Measurements from ENCODE around the gene REPS2. TPM values are rescaled to one million over a fixed set of nuclear protein-coding genes. Genes with fewer than 3 reads are reported as not detected.

Gene REPS2
- total RNA-seq, 2 donors from 2014 or later: 15.8 to 19.7 TPM

- no peaks in the 10 kb centered on the region for H3K36me3 ChIP-seq (replicated peaks in 1 of 2; ENCODE audit: insufficient read depth in 1 of 2, low read depth in 2 of 2)
- H3K27ac ChIP-seq: no peak overlapping the region
- intact Hi-C loops (cut with DNase I): no loop called here
- H3K4me3 ChIP-seq: no peak overlapping the region
- DNase-seq (no peak), ATAC-seq (no peak)
- H3K4me1 ChIP-seq: peaks cover 28% of the 10 kb centered on the region
- no peak for TF ChIP-seq POLR2A (IDR thresholded peaks at IDR 0.05)
- TF ChIP-seq CTCF (IDR thresholded peaks at IDR 0.05): no peak
- H3K27me3 ChIP-seq: no peaks in the 10 kb centered on the region
- H3K9me3 ChIP-seq: no peaks in the 10 kb centered on the region
- 22 to 35% methylated on average over 1 to 2 of the region's 2 CpGs for WGBS, 2 donors
Observed at GRCh38 chrX:16992951-16993350, 46.5 kb downstream of the REPS2 start.

- Histone ChIP-seq H3K4me1 (peaks cover 28% of the 10 kb centered on the region), H3K4me3 (no peak overlapping the region), H3K27ac (no peak overlapping the region), H3K9me3 (no peaks in the 10 kb centered on the region), H3K36me3 (replicated peaks in 1 of 2; ENCODE audit: insufficient read depth in 1 of 2, low read depth in 2 of 2) (no peaks in the 10 kb centered on the region), H3K27me3 (no peaks in the 10 kb centered on the region)
- intact Hi-C loops (cut with DNase I): no loop called here
- DNase-seq (no peak), ATAC-seq (no peak)
- WGBS, 2 donors: 80 to 83% methylated on average over 4 of the region's 4 CpGs
- TF ChIP-seq POLR2A (IDR thresholded peaks at IDR 0.05) (no peak), CTCF (IDR thresholded peaks at IDR 0.05) (no peak)
Observed at GRCh38 chrX:16993791-16994318, 47.4 kb downstream of the REPS2 start.

- intact Hi-C loops (cut with DNase I): no loop called here
Observed at GRCh38 chrX:16994736-16995135, 48.3 kb downstream of the REPS2 start.

GRCh38 chrX:16997313-16997712 lies 50.9 kb downstream of the REPS2 start:
- Histone ChIP-seq H3K27ac (peak overlapping the region in 2 of 4 donors; percentile 25 to 29), H3K4me1 (peaks cover 28% of the 10 kb centered on the region), H3K36me3 (replicated peaks in 1 of 2; ENCODE audit: insufficient read depth in 1 of 2, low read depth in 2 of 2) (no peaks in the 10 kb centered on the region), H3K4me3 (no peak overlapping the region), H3K9me3 (no peaks in the 10 kb centered on the region), H3K27me3 (no peaks in the 10 kb centered on the region)
- WGBS, 2 donors: 9 to 24% methylated on average over 2 of the region's 2 CpGs
- peak in 2 of 4 donors; percentile 26 to 29 for DNase-seq
- intact Hi-C loops (cut with DNase I): no loop called here
- no peak for TF ChIP-seq POLR2A (IDR thresholded peaks at IDR 0.05)
- no peak for TF ChIP-seq CTCF (IDR thresholded peaks at IDR 0.05)
- no peak for ATAC-seq

More at GRCh38 chrX:16994736-16995135, 48.3 kb downstream of the REPS2 start:
- no peaks in the 10 kb centered on the region for H3K27me3 ChIP-seq
- no peak overlapping the region for H3K27ac ChIP-seq
- no peaks in the 10 kb centered on the region for H3K9me3 ChIP-seq
- TF ChIP-seq POLR2A (IDR thresholded peaks at IDR 0.05) (no peak), CTCF (IDR thresholded peaks at IDR 0.05) (no peak)
- H3K4me3 ChIP-seq: no peak overlapping the region
- 57 to 70% methylated on average over 2 of the region's 2 CpGs for WGBS, 2 donors
- ATAC-seq: no peak
- no peak for DNase-seq
- H3K36me3 ChIP-seq (replicated peaks in 1 of 2; ENCODE audit: insufficient read depth in 1 of 2, low read depth in 2 of 2): no peaks in the 10 kb centered on the region
- H3K4me1 ChIP-seq: peaks cover 28% of the 10 kb centered on the region

GRCh38 chrX:16999275-16999674 lies 52.8 kb downstream of the REPS2 start:
- TF ChIP-seq CTCF (IDR thresholded peaks at IDR 0.05) (no peak), POLR2A (IDR thresholded peaks at IDR 0.05) (no peak)
- Histone ChIP-seq H3K4me1 (peaks cover 22% of the 10 kb centered on the region), H3K27ac (no peak overlapping the region), H3K27me3 (no peaks in the 10 kb centered on the region), H3K9me3 (no peaks in the 10 kb centered on the region), H3K36me3 (replicated peaks in 1 of 2; ENCODE audit: insufficient read depth in 1 of 2, low read depth in 2 of 2) (no peaks in the 10 kb centered on the region), H3K4me3 (no peak overlapping the region)
- intact Hi-C loops (cut with DNase I): no loop called here
- no peak for ATAC-seq
- DNase-seq: peak in 2 of 4 donors; percentile 19 to 27

Measured in body of pancreas (tissue), 4 donors.